ENCODE results near the gene ZRANB3.

Gene ZRANB3

GRCh38 chr2:135246711-135247270 is 284.2 kb downstream of the ZRANB3 start:
- no peak for DNase-seq

GRCh38 chr2:135245071-135245470 is 285.9 kb downstream of the ZRANB3 start:
- no peak for DNase-seq

- DNase-seq = no peak
Observed at GRCh38 chr2:135238651-135239050, 292.4 kb downstream of the ZRANB3 start.

- DNase-seq = no peak
Observed at GRCh38 chr2:135230150-135230549, 300.9 kb downstream of the ZRANB3 start.

- DNase-seq = no peak
Observed at GRCh38 chr2:135227386-135227785, 303.6 kb downstream of the ZRANB3 start.

GRCh38 chr2:135226961-135227360 is 304.1 kb downstream of the ZRANB3 start:
- DNase-seq = no peak

GRCh38 chr2:135225781-135226180 is 305.2 kb downstream of the ZRANB3 start:
- no peak for DNase-seq

GRCh38 chr2:135219226-135219625 is 311.8 kb downstream of the ZRANB3 start:
- no peak for DNase-seq

GRCh38 chr2:135218426-135218825 is 312.6 kb downstream of the ZRANB3 start:
- no peak for DNase-seq

GRCh38 chr2:135212757-135213156 is 318.3 kb downstream of the ZRANB3 start:
- DNase-seq = no peak

GRCh38 chr2:135208016-135208415 is 323.0 kb downstream of the ZRANB3 start:
- DNase-seq = no peak

GRCh38 chr2:135203944-135204343 is 327.1 kb downstream of the ZRANB3 start:
- no peak for DNase-seq

GRCh38 chr2:135202751-135203150 is 328.3 kb downstream of the ZRANB3 start:
- no peak for DNase-seq

GRCh38 chr2:135198481-135198880 is 332.5 kb downstream of the ZRANB3 start:
- no peak for DNase-seq

GRCh38 chr2:135190799-135191198 is 340.2 kb downstream of the ZRANB3 start:
- no peak for DNase-seq

GRCh38 chr2:135189148-135189547 is 341.9 kb downstream of the ZRANB3 start:
- DNase-seq = no peak

- no peak for DNase-seq
Observed at GRCh38 chr2:135187270-135187669, 343.7 kb downstream of the ZRANB3 start.

- no peak for DNase-seq
Observed at GRCh38 chr2:135186054-135186453, 345.0 kb downstream of the ZRANB3 start.

GRCh38 chr2:135183822-135184221 is 347.2 kb downstream of the ZRANB3 start:
- DNase-seq = no peak

- DNase-seq = no peak
Observed at GRCh38 chr2:135182601-135183000, 348.4 kb downstream of the ZRANB3 start.

GRCh38 chr2:135182190-135182589 is 348.8 kb downstream of the ZRANB3 start:
- DNase-seq = no peak

GRCh38 chr2:135179689-135180088 is 351.3 kb downstream of the ZRANB3 start:
- DNase-seq = no peak

- no peak for DNase-seq
Observed at GRCh38 chr2:135175177-135175576, 355.8 kb downstream of the ZRANB3 start.

GRCh38 chr2:135174810-135175093 is 356.3 kb downstream of the ZRANB3 start:
- no peak for DNase-seq

- DNase-seq = no peak
Observed at GRCh38 chr2:135174049-135174809, 356.8 kb downstream of the ZRANB3 start.

Data from CD4-positive, alpha-beta T cell treated with Interleukin-15 for 1 hour (primary cell).